OCI-LY1 (cell line): ENCODE data around the gene GMDS.

Experiments
- H2AFZ ChIP-seq: fragments of 200-600 bp; sonication (generic), shearing (Covaris generic); 2 replicates; pipeline ENCODE4 v1.6.0; 2014; ENCODE audit warnings: antibody characterized with exemption, mild to moderate bottlenecking, low read length
- H3F3A ChIP-seq: fragments of 200-600 bp; sonication (generic), shearing (Covaris generic); 2 replicates; pipeline ENCODE4 v1.6.0; 2014; ENCODE audit warnings: mild to moderate bottlenecking, antibody characterized with exemption, low read length, moderate library complexity; ENCODE audit not compliant: insufficient read depth
- H3K27ac ChIP-seq: fragments of 200-600 bp; sonication (generic); 2 replicates; pipeline ENCODE4 v1.5.1; 2014; ENCODE audit warnings: low read length, mixed run types, mild to moderate bottlenecking, low read depth; ENCODE audit not compliant: poor library complexity, severe bottlenecking
- H3K27me3 ChIP-seq: fragments of 200-600 bp; sonication (generic); 2 replicates; pipeline ENCODE4 v1.6.0; 2014; ENCODE audit warnings: antibody characterized with exemption, mild to moderate bottlenecking, low read length, moderate library complexity; ENCODE audit not compliant: insufficient read depth
- H3K36me3 ChIP-seq: fragments of 200-600 bp; sonication (generic); 2 replicates; pipeline ENCODE4 v1.6.1; 2014; ENCODE audit warnings: mild to moderate bottlenecking, antibody characterized with exemption, low read length, moderate library complexity, mixed read lengths; ENCODE audit not compliant: insufficient read depth
- H3K4me1 ChIP-seq: fragments of 200-600 bp; sonication (generic); 2 replicates; pipeline ENCODE4 v1.5.1; 2014; ENCODE audit warnings: mild to moderate bottlenecking, low read length, moderate library complexity; ENCODE audit not compliant: insufficient read depth, severe bottlenecking
- H3K4me2 ChIP-seq: fragments of 200-600 bp; sonication (generic), shearing (Covaris generic); 2 replicates; pipeline ENCODE4 v1.6.1; 2014; ENCODE audit warnings: low read length
- H3K4me3 ChIP-seq: fragments of 200-600 bp; sonication (generic); 2 replicates; pipeline ENCODE4 v1.5.1; 2014; ENCODE audit warnings: low read length, low read depth, mild to moderate bottlenecking, mixed read lengths; ENCODE audit not compliant: poor library complexity, severe bottlenecking
- H3K79me2 ChIP-seq: fragments of 200-600 bp; shearing (Covaris generic); 2 replicates; pipeline ENCODE4 v1.6.1; 2016; ENCODE audit warnings: mixed run types, low read length, mixed read lengths; ENCODE audit not compliant: insufficient read depth
- H3K9ac ChIP-seq: fragments of 200-600 bp; sonication (generic), shearing (Covaris generic); 2 replicates; pipeline ENCODE4 v1.6.1; 2014; ENCODE audit warnings: mild to moderate bottlenecking, low read length, mixed read lengths
- H3K9me2 ChIP-seq: fragments of 200-600 bp; sonication (generic), shearing (Covaris generic); 2 replicates; pipeline ENCODE4 v1.6.1; 2014; ENCODE audit warnings: low read depth, mild to moderate bottlenecking, low read length, mixed read lengths
- H3K9me3 ChIP-seq: fragments of 200-600 bp; shearing (Covaris generic); 2 replicates; pipeline ENCODE4 v1.6.1; 2014; ENCODE audit warnings: low read length, mixed read lengths
- H4K20me1 ChIP-seq: fragments of 200-600 bp; sonication (generic), shearing (Covaris generic); 2 replicates; pipeline ENCODE4 v1.6.0; 2016; ENCODE audit warnings: mild to moderate bottlenecking, low read length; ENCODE audit not compliant: insufficient read depth
- EZH2 ChIP-seq: fragments of 200-600 bp; sonication (generic), shearing (Covaris generic); IDR thresholded peaks from 2 replicates; pipeline ENCODE4 v1.8.0; 2017; ENCODE audit warnings: borderline replicate concordance, mixed run types, mild to moderate bottlenecking, antibody characterized with exemption, low read length, moderate library complexity, mixed read lengths
- TF ChIP-seq, protein P1 (sequence below): fragments of 200-600 bp; sonication (generic), shearing (Covaris generic); IDR thresholded peaks from 2 replicates; pipeline ENCODE4 v1.5.1; 2017; ENCODE audit warnings: mild to moderate bottlenecking, antibody characterized with exemption, low read length, moderate library complexity, mixed read lengths

Gene GMDS

DNA sequence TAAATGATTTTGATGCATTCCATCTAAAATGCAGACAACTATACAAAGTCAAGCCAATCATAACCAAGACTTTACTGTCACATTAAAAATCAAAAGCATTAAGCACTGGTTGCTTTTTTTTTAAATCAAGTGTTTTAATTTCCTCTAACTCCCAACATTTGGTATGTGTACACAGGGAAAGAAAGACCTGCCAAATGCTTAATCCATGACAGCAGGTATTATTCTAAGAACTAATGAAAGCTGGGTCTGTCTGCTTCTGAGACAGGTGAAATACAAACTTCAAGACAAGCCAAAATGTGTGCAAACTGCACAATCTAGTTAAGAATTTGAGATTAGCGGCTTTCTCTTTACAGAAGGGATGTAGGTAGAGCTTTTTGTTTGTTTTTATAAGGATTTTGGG, 126.1 kb downstream of the GMDS start:
- H3K4me3 ChIP-seq, result no peak overlapping the region
- no peaks in the 10 kb centered on the region for H3K4me1 ChIP-seq
- H3K9me2 ChIP-seq, result no peaks in the 10 kb centered on the region
- H3K9ac ChIP-seq, result no peak overlapping the region
- no peak overlapping the region for H3K27ac ChIP-seq
- no peaks in the 10 kb centered on the region for H3F3A ChIP-seq
- no peak overlapping the region for H3K4me2 ChIP-seq
- TF ChIP-seq, protein P1, sequence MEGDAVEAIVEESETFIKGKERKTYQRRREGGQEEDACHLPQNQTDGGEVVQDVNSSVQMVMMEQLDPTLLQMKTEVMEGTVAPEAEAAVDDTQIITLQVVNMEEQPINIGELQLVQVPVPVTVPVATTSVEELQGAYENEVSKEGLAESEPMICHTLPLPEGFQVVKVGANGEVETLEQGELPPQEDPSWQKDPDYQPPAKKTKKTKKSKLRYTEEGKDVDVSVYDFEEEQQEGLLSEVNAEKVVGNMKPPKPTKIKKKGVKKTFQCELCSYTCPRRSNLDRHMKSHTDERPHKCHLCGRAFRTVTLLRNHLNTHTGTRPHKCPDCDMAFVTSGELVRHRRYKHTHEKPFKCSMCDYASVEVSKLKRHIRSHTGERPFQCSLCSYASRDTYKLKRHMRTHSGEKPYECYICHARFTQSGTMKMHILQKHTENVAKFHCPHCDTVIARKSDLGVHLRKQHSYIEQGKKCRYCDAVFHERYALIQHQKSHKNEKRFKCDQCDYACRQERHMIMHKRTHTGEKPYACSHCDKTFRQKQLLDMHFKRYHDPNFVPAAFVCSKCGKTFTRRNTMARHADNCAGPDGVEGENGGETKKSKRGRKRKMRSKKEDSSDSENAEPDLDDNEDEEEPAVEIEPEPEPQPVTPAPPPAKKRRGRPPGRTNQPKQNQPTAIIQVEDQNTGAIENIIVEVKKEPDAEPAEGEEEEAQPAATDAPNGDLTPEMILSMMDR, result no peak
- TF ChIP-seq EZH2, result no peak
- no peaks in the 10 kb centered on the region for H3K27me3 ChIP-seq
- H3K9me3 ChIP-seq, result no peaks in the 10 kb centered on the region
- H3K79me2 ChIP-seq, result no peaks in the 10 kb centered on the region
- no peaks in the 10 kb centered on the region for H3K36me3 ChIP-seq
- H2AFZ ChIP-seq, result no peak overlapping the region
- no peaks in the 10 kb centered on the region for H4K20me1 ChIP-seq

GRCh38 chr6:2118136-2118535, 127.3 kb downstream of the GMDS start:
- TF ChIP-seq, protein P1, result no peak
- no peak for TF ChIP-seq EZH2
- Histone ChIP-seq H3K79me2 (no peaks in the 10 kb centered on the region), H3K4me2 (no peak overlapping the region), H3K4me1 (no peaks in the 10 kb centered on the region), H4K20me1 (no peaks in the 10 kb centered on the region), H3F3A (no peaks in the 10 kb centered on the region), H3K9me3 (no peaks in the 10 kb centered on the region), H3K9me2 (no peaks in the 10 kb centered on the region), H3K36me3 (no peaks in the 10 kb centered on the region), H2AFZ (no peak overlapping the region), H3K27ac (no peak overlapping the region), H3K9ac (no peak overlapping the region), H3K4me3 (no peak overlapping the region), H3K27me3 (no peaks in the 10 kb centered on the region)

DNA sequence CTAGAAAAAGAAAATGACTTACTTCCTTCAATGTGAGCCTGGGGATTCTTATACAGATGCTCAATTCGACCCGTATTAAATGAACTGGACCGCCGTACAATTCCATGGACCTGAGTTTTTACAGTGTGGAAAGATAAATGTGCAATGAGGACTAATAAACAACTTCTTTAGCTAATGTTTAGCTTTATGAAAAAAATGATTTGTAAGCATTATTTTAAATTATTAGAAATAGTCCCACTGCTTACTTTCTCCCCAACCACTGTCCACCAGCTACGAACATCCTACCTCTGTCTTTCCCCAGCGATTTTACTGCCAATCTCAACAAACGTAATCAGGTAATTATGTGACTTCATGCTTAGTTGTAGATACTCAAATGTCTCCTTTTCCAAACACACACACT, 128.0 kb downstream of the GMDS start:
- Histone ChIP-seq H3K36me3 (no peaks in the 10 kb centered on the region), H3K9me2 (no peaks in the 10 kb centered on the region), H3K4me3 (no peak overlapping the region), H3K4me2 (no peak overlapping the region), H3K9me3 (no peaks in the 10 kb centered on the region), H3K9ac (no peak overlapping the region), H3K27me3 (no peaks in the 10 kb centered on the region), H3F3A (no peaks in the 10 kb centered on the region), H2AFZ (no peak overlapping the region), H3K4me1 (no peaks in the 10 kb centered on the region), H3K27ac (no peak overlapping the region), H3K79me2 (no peaks in the 10 kb centered on the region), H4K20me1 (no peaks in the 10 kb centered on the region)
- TF ChIP-seq EZH2, result no peak
- TF ChIP-seq, protein P1, result no peak
